Cerebellar nuclear complex (tissue), 1 donor: Measurements from ENCODE around the gene APOBEC3G.
"Not testable (repeated sequence)": the region's sequence is repeated elsewhere in the genome, so short reads cannot be mapped to it uniquely, and the experiment has no call there.

Source experiments
- DNase-seq, 2 experiments: peaks; one replicate each; lab custom pipeline; 2025; lab: John Stamatoyannopoulos, UW

APOBEC3G gene

GRCh38 chr22:39066442-39067276 is 10.4 kb upstream of the APOBEC3G start:
- DNase-seq: not testable (repeated sequence)

GRCh38 chr22:39068033-39068785 is 8.9 kb upstream of the APOBEC3G start:
- no peak for DNase-seq

- no peak for DNase-seq
These were observed 6.9 kb upstream of the APOBEC3G start for GRCh38 chr22:39070186-39070585.

- DNase-seq: not testable (repeated sequence)
These were observed 4.5 kb upstream of the APOBEC3G start for GRCh38 chr22:39072581-39072981.

GRCh38 chr22:39073981-39074380 is 3.1 kb upstream of the APOBEC3G start:
- DNase-seq: no peak

- DNase-seq: not testable (repeated sequence)
These were observed 685 bp upstream of the APOBEC3G start for GRCh38 chr22:39076155-39077025.

GRCh38 chr22:39077912-39078311 is 837 bp downstream of the APOBEC3G start:
- not testable (repeated sequence) for DNase-seq

- no peak for DNase-seq
These were observed 1.3 kb downstream of the APOBEC3G start for GRCh38 chr22:39078329-39078728.

- DNase-seq: not testable (repeated sequence)
These were observed 2.1 kb downstream of the APOBEC3G start for GRCh38 chr22:39079054-39079637.

GRCh38 chr22:39080052-39080762 is 3.1 kb downstream of the APOBEC3G start:
- no peak for DNase-seq

GRCh38 chr22:39081016-39081415 is 3.9 kb downstream of the APOBEC3G start:
- no peak for DNase-seq

- no peak for DNase-seq
These were observed 4.5 kb downstream of the APOBEC3G start for GRCh38 chr22:39081598-39081997.

- no peak for DNase-seq
These were observed 6.4 kb downstream of the APOBEC3G start for GRCh38 chr22:39083212-39084165.

GRCh38 chr22:39084666-39085065 is 7.6 kb downstream of the APOBEC3G start:
- no peak for DNase-seq

- DNase-seq: no peak
These were observed 10.0 kb downstream of the APOBEC3G start for GRCh38 chr22:39087098-39087497.

- no peak for DNase-seq
These were observed 11.0 kb downstream of the APOBEC3G start for GRCh38 chr22:39087881-39088684.

GRCh38 chr22:39088685-39089032 is 11.6 kb downstream of the APOBEC3G start:
- no peak for DNase-seq

- DNase-seq: no peak
These were observed 12.9 kb downstream of the APOBEC3G start for GRCh38 chr22:39089928-39090327.

GRCh38 chr22:39090426-39091064 is 13.5 kb downstream of the APOBEC3G start:
- DNase-seq: no peak
